Measurements from ENCODE around the gene FAM171A1.

FAM171A1 gene

DNA sequence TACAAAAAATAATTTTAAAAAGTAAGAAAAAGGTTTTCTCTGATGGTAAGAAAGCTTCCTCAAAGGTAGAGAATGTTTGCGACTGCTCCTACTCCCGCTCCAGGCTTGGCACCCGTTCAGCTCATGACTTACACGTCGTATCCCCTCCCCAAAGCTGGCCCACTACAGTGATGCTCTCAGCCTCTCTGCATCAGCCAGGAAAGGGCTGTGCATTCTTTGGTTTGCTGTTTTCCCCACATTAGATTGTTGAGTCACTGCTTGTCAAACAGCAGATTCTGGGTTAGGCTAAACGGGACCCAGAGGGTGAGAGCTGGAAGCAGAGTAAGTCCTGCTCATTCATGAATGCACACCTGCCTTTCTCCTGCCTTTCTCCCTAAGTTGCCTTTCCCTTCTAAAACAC is 147.9 kb downstream of the FAM171A1 start:
- no peaks in the 10 kb centered on the region for H4K20me1 ChIP-seq (ENCODE audit: insufficient read depth, low read length)
- no peaks in the 10 kb centered on the region for H3K4me1 ChIP-seq (ENCODE audit: insufficient read depth, low read length, severe bottlenecking)
- H3K27me3 ChIP-seq (ENCODE audit: insufficient read depth, low read length): no peaks in the 10 kb centered on the region
- no peak overlapping the region for H2AFZ ChIP-seq (ENCODE audit: low read length)
- H3K9ac ChIP-seq (ENCODE audit: low read length): no peak overlapping the region
- no peaks in the 10 kb centered on the region for H3K9me3 ChIP-seq (ENCODE audit: low read length)
- no peaks in the 10 kb centered on the region for H3K79me2 ChIP-seq (ENCODE audit: insufficient read depth, low read length)
- no peak overlapping the region for H3K27ac ChIP-seq (ENCODE audit: low read depth, low read length, poor library complexity, severe bottlenecking)
- no peaks in the 10 kb centered on the region for H3F3A ChIP-seq (ENCODE audit: insufficient read depth, low read length)
- no peak overlapping the region for H3K4me3 ChIP-seq (ENCODE audit: low read depth, low read length, poor library complexity, severe bottlenecking)
- no peaks in the 10 kb centered on the region for H3K36me3 ChIP-seq (ENCODE audit: insufficient read depth, low read length)
- no peak overlapping the region for H3K4me2 ChIP-seq (ENCODE audit: low read length)
- TF ChIP-seq, protein P1, sequence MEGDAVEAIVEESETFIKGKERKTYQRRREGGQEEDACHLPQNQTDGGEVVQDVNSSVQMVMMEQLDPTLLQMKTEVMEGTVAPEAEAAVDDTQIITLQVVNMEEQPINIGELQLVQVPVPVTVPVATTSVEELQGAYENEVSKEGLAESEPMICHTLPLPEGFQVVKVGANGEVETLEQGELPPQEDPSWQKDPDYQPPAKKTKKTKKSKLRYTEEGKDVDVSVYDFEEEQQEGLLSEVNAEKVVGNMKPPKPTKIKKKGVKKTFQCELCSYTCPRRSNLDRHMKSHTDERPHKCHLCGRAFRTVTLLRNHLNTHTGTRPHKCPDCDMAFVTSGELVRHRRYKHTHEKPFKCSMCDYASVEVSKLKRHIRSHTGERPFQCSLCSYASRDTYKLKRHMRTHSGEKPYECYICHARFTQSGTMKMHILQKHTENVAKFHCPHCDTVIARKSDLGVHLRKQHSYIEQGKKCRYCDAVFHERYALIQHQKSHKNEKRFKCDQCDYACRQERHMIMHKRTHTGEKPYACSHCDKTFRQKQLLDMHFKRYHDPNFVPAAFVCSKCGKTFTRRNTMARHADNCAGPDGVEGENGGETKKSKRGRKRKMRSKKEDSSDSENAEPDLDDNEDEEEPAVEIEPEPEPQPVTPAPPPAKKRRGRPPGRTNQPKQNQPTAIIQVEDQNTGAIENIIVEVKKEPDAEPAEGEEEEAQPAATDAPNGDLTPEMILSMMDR (IDR thresholded peaks at IDR 0.05; ENCODE audit: low read length): no peak
- TF ChIP-seq EZH2 (IDR thresholded peaks at IDR 0.05; ENCODE audit: borderline replicate concordance, low read length): no peak
- no peaks in the 10 kb centered on the region for H3K9me2 ChIP-seq (ENCODE audit: low read depth, low read length)

GRCh38 chr10:15222511-15222910 is 148.6 kb downstream of the FAM171A1 start:
- no peak overlapping the region for H3K9ac ChIP-seq (ENCODE audit: low read length)
- H3K4me2 ChIP-seq (ENCODE audit: low read length): no peak overlapping the region
- no peaks in the 10 kb centered on the region for H3K4me1 ChIP-seq (ENCODE audit: insufficient read depth, low read length, severe bottlenecking)
- no peak for TF ChIP-seq EZH2 (IDR thresholded peaks at IDR 0.05; ENCODE audit: borderline replicate concordance, low read length)
- TF ChIP-seq, protein P1 (IDR thresholded peaks at IDR 0.05; ENCODE audit: low read length): no peak
- H3K9me3 ChIP-seq (ENCODE audit: low read length): no peaks in the 10 kb centered on the region
- no peaks in the 10 kb centered on the region for H3K79me2 ChIP-seq (ENCODE audit: insufficient read depth, low read length)
- H4K20me1 ChIP-seq (ENCODE audit: insufficient read depth, low read length): no peaks in the 10 kb centered on the region
- no peaks in the 10 kb centered on the region for H3K36me3 ChIP-seq (ENCODE audit: insufficient read depth, low read length)
- no peak overlapping the region for H2AFZ ChIP-seq (ENCODE audit: low read length)
- no peaks in the 10 kb centered on the region for H3K9me2 ChIP-seq (ENCODE audit: low read depth, low read length)
- H3K27me3 ChIP-seq (ENCODE audit: insufficient read depth, low read length): no peaks in the 10 kb centered on the region
- no peaks in the 10 kb centered on the region for H3F3A ChIP-seq (ENCODE audit: insufficient read depth, low read length)
- H3K27ac ChIP-seq (ENCODE audit: low read depth, low read length, poor library complexity, severe bottlenecking): no peak overlapping the region
- no peak overlapping the region for H3K4me3 ChIP-seq (ENCODE audit: low read depth, low read length, poor library complexity, severe bottlenecking)

GRCh38 chr10:15220445-15220844 is 150.6 kb downstream of the FAM171A1 start:
- Histone ChIP-seq H3K4me3 (ENCODE audit: low read depth, low read length, poor library complexity, severe bottlenecking) (no peak overlapping the region), H3K79me2 (ENCODE audit: insufficient read depth, low read length) (no peaks in the 10 kb centered on the region), H3K4me1 (ENCODE audit: insufficient read depth, low read length, severe bottlenecking) (no peaks in the 10 kb centered on the region), H3K27me3 (ENCODE audit: insufficient read depth, low read length) (no peaks in the 10 kb centered on the region), H3K9me3 (ENCODE audit: low read length) (no peaks in the 10 kb centered on the region), H3K27ac (ENCODE audit: low read depth, low read length, poor library complexity, severe bottlenecking) (no peak overlapping the region), H3K9ac (ENCODE audit: low read length) (no peak overlapping the region), H2AFZ (ENCODE audit: low read length) (no peak overlapping the region), H3K36me3 (ENCODE audit: insufficient read depth, low read length) (no peaks in the 10 kb centered on the region), H3K4me2 (ENCODE audit: low read length) (no peak overlapping the region), H4K20me1 (ENCODE audit: insufficient read depth, low read length) (no peaks in the 10 kb centered on the region), H3F3A (ENCODE audit: insufficient read depth, low read length) (no peaks in the 10 kb centered on the region), H3K9me2 (ENCODE audit: low read depth, low read length) (no peaks in the 10 kb centered on the region)
- no peak for TF ChIP-seq EZH2 (IDR thresholded peaks at IDR 0.05; ENCODE audit: borderline replicate concordance, low read length)
- TF ChIP-seq, protein P1 (IDR thresholded peaks at IDR 0.05; ENCODE audit: low read length): no peak

Measured in OCI-LY1 (cell line).